Peyer's patch (tissue), 4 donors: ENCODE data around the gene INPP4A. TPM values are rescaled to one million over a fixed set of nuclear protein-coding genes. Genes with fewer than 3 reads are reported as not detected.

Experiments
- DNase-seq, 3 donors: peaks; one replicate each; pipeline ENCODE4 v3.0.0-alpha.2; 2017 to 2019
- H3K27ac ChIP-seq, 4 donors: fragments of 200-600 bp; sonication (generic); one replicate each; pipeline ENCODE4 v1.5.1; 2016 to 2019
- H3K27me3 ChIP-seq, 2 donors: fragments of 200-600 bp; sonication (generic); one replicate each; pipeline ENCODE4 v1.5.1; 2019
- H3K36me3 ChIP-seq, 3 donors: fragments of 200-600 bp; sonication (generic); one replicate each; pipeline ENCODE4 v1.5.1; 2016 to 2019
- H3K4me1 ChIP-seq, 4 donors: fragments of 200-600 bp; sonication (generic); one replicate each; pipeline ENCODE4 v1.5.1; 2016 to 2019
- H3K4me3 ChIP-seq, 4 donors: fragments of 200-600 bp; sonication (generic); 1 replicate in 3 of 4; 2 replicates in 1 of 4; pipeline ENCODE4 v1.5.1; 2016 to 2019; ENCODE audit warnings: mild to moderate bottlenecking in 1 of 4
- H3K9me3 ChIP-seq, 4 donors: fragments of 200-600 bp; sonication (generic); one replicate each; pipeline ENCODE4 v1.5.1; 2016 to 2019; ENCODE audit warnings: mild to moderate bottlenecking in 1 of 4
- CTCF ChIP-seq, 6 experiments: fragments of 450-650 bp in 4 of 6; fragments of 200-600 bp in 2 of 6; sonication (generic) in 1 of 6; IDR thresholded peaks; one replicate each; pipeline ENCODE4 v1.5.1; 2017 to 2019; ENCODE audit warnings: antibody characterized with exemption in 6 of 6, mild to moderate bottlenecking in 3 of 6, moderate library complexity in 1 of 6
- POLR2A ChIP-seq, 2 donors: fragments of 450-650 bp; IDR thresholded peaks; one replicate each; pipeline ENCODE4 v1.5.1; 2017; ENCODE audit warnings: antibody characterized with exemption in 2 of 2, mild to moderate bottlenecking in 2 of 2, moderate library complexity in 2 of 2
- total RNA-seq, 4 donors: library from RNA; depleted of rRNA; stranded (reverse); fragments of >200 nt; gene quantifications; one replicate each; pipeline ENCODE4 v1.1.0, GENCODE V29; 2016

INPP4A gene
- total RNA-seq, 4 donors from 2014 or later, result 15.6 to 78.4 (median 27.4) TPM

- TF ChIP-seq CTCF (IDR thresholded peaks at IDR 0.05), result no peak
- no peak for TF ChIP-seq POLR2A (IDR thresholded peaks at IDR 0.05)
- no peak overlapping the region for H3K27ac ChIP-seq
- H3K4me1 ChIP-seq, result peaks cover 0 to 6% (median 0%) of the 10 kb centered on the region in 4 donors
- no peaks in the 10 kb centered on the region for H3K27me3 ChIP-seq
- H3K9me3 ChIP-seq, result no peaks in the 10 kb centered on the region
- H3K4me3 ChIP-seq, result no peak overlapping the region
- no peaks in the 10 kb centered on the region for H3K36me3 ChIP-seq
- DNase-seq, result no peak
Observed at GRCh38 chr2:98441706-98442450, 2.8 kb upstream of the INPP4A start.

DNA sequence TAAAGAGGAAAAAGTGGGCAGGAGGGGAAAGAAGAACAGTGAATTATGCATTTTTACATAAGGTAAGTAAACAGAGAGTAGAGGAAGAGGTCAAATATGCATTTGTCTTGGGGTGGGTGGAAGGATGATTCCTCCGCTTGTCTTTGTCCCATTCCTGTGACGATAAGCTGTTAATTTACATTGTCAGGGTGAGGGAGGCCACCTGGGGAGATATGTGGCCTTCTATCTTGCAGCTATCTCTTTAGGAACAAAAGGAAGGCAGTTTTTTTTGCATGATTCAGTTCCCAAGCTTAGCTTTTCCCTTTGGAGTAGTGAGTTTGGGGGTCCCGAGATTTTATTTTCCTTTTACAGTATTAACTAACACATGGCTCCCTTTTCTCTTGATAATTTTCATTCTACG is 2.2 kb upstream of the INPP4A start:
- no peak for TF ChIP-seq CTCF (IDR thresholded peaks at IDR 0.05)
- no peak for TF ChIP-seq POLR2A (IDR thresholded peaks at IDR 0.05)
- peaks cover 0 to 6% (median 0%) of the 10 kb centered on the region in 4 donors for H3K4me1 ChIP-seq
- no peak overlapping the region for H3K27ac ChIP-seq
- H3K9me3 ChIP-seq, result no peaks in the 10 kb centered on the region
- H3K27me3 ChIP-seq, result no peaks in the 10 kb centered on the region
- no peak for DNase-seq
- H3K4me3 ChIP-seq, result no peak overlapping the region
- no peaks in the 10 kb centered on the region for H3K36me3 ChIP-seq

GRCh38 chr2:98445177-98445682 is 572 bp downstream of the INPP4A start:
- H3K9me3 ChIP-seq, result no peaks in the 10 kb centered on the region
- H3K27ac ChIP-seq, result peak overlapping the region; percentile 65 to 89 (median 78)

GRCh38 chr2:98445683-98446581 is 1.3 kb downstream of the INPP4A start:
- no peaks in the 10 kb centered on the region for H3K9me3 ChIP-seq
- DNase-seq, result no peak
- peaks cover 0 to 8% (median 0%) of the 10 kb centered on the region in 4 donors for H3K4me1 ChIP-seq
- no peaks in the 10 kb centered on the region for H3K36me3 ChIP-seq
- H3K27me3 ChIP-seq, result no peaks in the 10 kb centered on the region
- H3K4me3 ChIP-seq, result peak overlapping the region; percentile 70 to 96 (median 76)
- H3K27ac ChIP-seq, result peak overlapping the region; percentile 65 to 89 (median 78)
- no peak for TF ChIP-seq POLR2A (IDR thresholded peaks at IDR 0.05)
- no peak for TF ChIP-seq CTCF (IDR thresholded peaks at IDR 0.05)

More at GRCh38 chr2:98445177-98445682, 572 bp downstream of the INPP4A start:
- no peaks in the 10 kb centered on the region for H3K27me3 ChIP-seq
- DNase-seq, result no peak
- peaks cover 0 to 6% (median 0%) of the 10 kb centered on the region in 4 donors for H3K4me1 ChIP-seq
- no peak for TF ChIP-seq CTCF (IDR thresholded peaks at IDR 0.05)
- no peak for TF ChIP-seq POLR2A (IDR thresholded peaks at IDR 0.05)
- H3K36me3 ChIP-seq, result no peaks in the 10 kb centered on the region
- peak overlapping the region; percentile 70 to 96 (median 76) for H3K4me3 ChIP-seq

GRCh38 chr2:98446850-98447249 is 2.2 kb downstream of the INPP4A start:
- no peaks in the 10 kb centered on the region for H3K9me3 ChIP-seq
- peaks cover 0 to 13% (median 0%) of the 10 kb centered on the region in 4 donors for H3K4me1 ChIP-seq
- TF ChIP-seq CTCF (IDR thresholded peaks at IDR 0.05) (no peak), POLR2A (IDR thresholded peaks at IDR 0.05) (no peak)
- DNase-seq, result no peak
- H3K4me3 ChIP-seq, result peak overlapping the region in 1 of 4 donors; percentile 2
- no peaks in the 10 kb centered on the region for H3K36me3 ChIP-seq
- peak overlapping the region; percentile 65 to 89 (median 78) for H3K27ac ChIP-seq
- H3K27me3 ChIP-seq, result no peaks in the 10 kb centered on the region
